H9 (cell line): ENCODE measurements around the gene GPALPP1. TPM values are rescaled to one million over a fixed set of nuclear protein-coding genes. Genes with fewer than 3 reads are reported as not detected.

Experiments
- DNase-seq: peaks from one replicate; pipeline ENCODE4 v3.0.0-alpha.2; 2017
- H2AFZ ChIP-seq: one replicate; pipeline ENCODE4 v1.6.1; 2013; ENCODE audit warnings: mild to moderate bottlenecking, low read length, control low read depth, moderate library complexity
- H2AK5ac ChIP-seq: 2 replicates; pipeline ENCODE4 v1.6.1; 2013; ENCODE audit warnings: low read length, control low read depth, mixed read lengths; ENCODE audit not compliant: insufficient read length
- H2BK120ac ChIP-seq: one replicate; pipeline ENCODE4 v1.6.1; 2013; ENCODE audit warnings: low read depth, mild to moderate bottlenecking, low read length, control low read depth, inconsistent platforms; ENCODE audit not compliant: poor library complexity, severe bottlenecking
- H2BK12ac ChIP-seq: 2 replicates; pipeline ENCODE4 v1.6.1; 2013; ENCODE audit warnings: low read length, control low read depth, mixed read lengths, low read depth; ENCODE audit not compliant: insufficient read length
- H2BK15ac ChIP-seq: 2 replicates; pipeline ENCODE4 v1.6.1; 2013; ENCODE audit warnings: low read depth, low read length, control low read depth
- H2BK20ac ChIP-seq: one replicate; pipeline ENCODE4 v1.6.1; 2013; ENCODE audit warnings: low read depth, mild to moderate bottlenecking, low read length, control low read depth, inconsistent platforms; ENCODE audit not compliant: poor library complexity, severe bottlenecking
- H2BK5ac ChIP-seq: 2 replicates; pipeline ENCODE4 v1.6.1; 2013; ENCODE audit warnings: low read length, control low read depth, mixed read lengths; ENCODE audit not compliant: insufficient read length
- H3K14ac ChIP-seq: 2 replicates; pipeline ENCODE4 v1.6.1; 2013; ENCODE audit warnings: low read length, control low read depth; ENCODE audit not compliant: insufficient read depth
- H3K18ac ChIP-seq: 2 replicates; pipeline ENCODE4 v1.6.1; 2013; ENCODE audit warnings: low read depth, mild to moderate bottlenecking, mixed read lengths, low read length, control low read depth; ENCODE audit not compliant: insufficient read length
- H3K23ac ChIP-seq: 2 replicates; pipeline ENCODE4 v1.6.1; 2013; ENCODE audit warnings: low read length, control low read depth, mixed read lengths, low read depth; ENCODE audit not compliant: insufficient read length
- H3K23me2 ChIP-seq: 2 replicates; pipeline ENCODE4 v1.6.1; 2013; ENCODE audit warnings: low read depth, mild to moderate bottlenecking, mixed read lengths, low read length, control low read depth; ENCODE audit not compliant: insufficient read length, poor library complexity, severe bottlenecking
- H3K27ac ChIP-seq: 2 replicates; pipeline ENCODE4 v1.5.1; 2013; ENCODE audit warnings: low read length, control low read depth, mixed read lengths, low read depth; ENCODE audit not compliant: insufficient read length
- H3K27me3 ChIP-seq: 2 replicates; pipeline ENCODE4 v1.6.1; 2013; ENCODE audit warnings: low read length, control low read depth, inconsistent platforms; ENCODE audit not compliant: insufficient read depth
- H3K4ac ChIP-seq: 2 replicates; pipeline ENCODE4 v1.6.1; 2013; ENCODE audit warnings: low read depth, mild to moderate bottlenecking, control low read depth, inconsistent platforms, low read length, moderate library complexity
- H3K4me1 ChIP-seq: 2 replicates; pipeline ENCODE4 v1.6.1; 2013; ENCODE audit warnings: low read length, control low read depth, inconsistent platforms; ENCODE audit not compliant: insufficient read depth
- H3K4me2 ChIP-seq: 2 replicates; pipeline ENCODE4 v1.6.1; 2013; ENCODE audit warnings: low read length, control low read depth, mixed read lengths; ENCODE audit not compliant: insufficient read length, insufficient read depth
- H3K56ac ChIP-seq: 2 replicates; pipeline ENCODE4 v1.6.1; 2013; ENCODE audit warnings: low read depth, mild to moderate bottlenecking, mixed read lengths, low read length, control low read depth; ENCODE audit not compliant: insufficient read length
- H3K79me1 ChIP-seq: 2 replicates; pipeline ENCODE4 v1.6.1; 2013; ENCODE audit warnings: low read depth, mild to moderate bottlenecking, moderate library complexity, low read length, control low read depth, inconsistent platforms; ENCODE audit not compliant: insufficient read depth, poor library complexity, severe bottlenecking
- H3K79me2 ChIP-seq: 2 replicates; pipeline ENCODE4 v1.6.1; 2013; ENCODE audit warnings: low read length, control low read depth, inconsistent platforms; ENCODE audit not compliant: insufficient read depth
- H3K9ac ChIP-seq: 2 replicates; pipeline ENCODE4 v1.6.1; 2013; ENCODE audit warnings: low read length, control low read depth, mixed read lengths; ENCODE audit not compliant: insufficient read length; ENCODE audit errors: extremely low read depth
- H3K9me3 ChIP-seq: one replicate; pipeline ENCODE4 v1.6.1; 2013; ENCODE audit warnings: low read depth, low read length, inconsistent platforms; ENCODE audit not compliant: control insufficient read depth
- H3T11ph ChIP-seq: one replicate; pipeline ENCODE4 v1.6.1; 2013; ENCODE audit warnings: mild to moderate bottlenecking, low read length, control low read depth, inconsistent platforms
- H4K20me1 ChIP-seq: one replicate; pipeline ENCODE4 v1.6.1; 2013; ENCODE audit not compliant: control insufficient read depth, insufficient read length, insufficient read depth
- H4K5ac ChIP-seq: 2 replicates; pipeline ENCODE4 v1.6.1; 2013; ENCODE audit warnings: low read depth, mild to moderate bottlenecking, mixed read lengths, low read length, control low read depth; ENCODE audit not compliant: insufficient read length
- H4K8ac ChIP-seq: replicated peaks from 2 replicates; pipeline ENCODE4 v1.6.1; 2013; ENCODE audit warnings: low read length, control low read depth, mixed read lengths, low read depth; ENCODE audit not compliant: insufficient read length
- H4K91ac ChIP-seq: 2 replicates; pipeline ENCODE4 v1.6.1; 2013; ENCODE audit warnings: low read depth, mild to moderate bottlenecking, moderate library complexity, mixed read lengths, low read length, control low read depth; ENCODE audit not compliant: insufficient read length
- H3K27ac Mint-ChIP-seq, 3 experiments: 2 replicates in 2 of 3; 3 replicates in 1 of 3; pipeline ENCODE4 v1.8.0; 2020 to 2021; ENCODE audit warnings: mixed read lengths in 3 of 3, mild to moderate bottlenecking in 1 of 3, moderate library complexity in 1 of 3
- H3K27me3 Mint-ChIP-seq: 2 replicates; pipeline ENCODE4 v1.8.0; 2021; ENCODE audit warnings: low read depth, mild to moderate bottlenecking, moderate library complexity, mixed read lengths
- H3K36me3 Mint-ChIP-seq, 3 experiments: 2 replicates in 2 of 3; 3 replicates in 1 of 3; pipeline ENCODE4 v1.8.0; 2020 to 2021; ENCODE audit warnings: low read depth in 3 of 3, mixed read lengths in 3 of 3; ENCODE audit not compliant: insufficient read depth in 1 of 3
- H3K4me1 Mint-ChIP-seq, 2 experiments: 2 replicates each; pipeline ENCODE4 v1.8.0; 2020; ENCODE audit warnings: mixed read lengths in 2 of 2
- H3K4me3 Mint-ChIP-seq, 2 experiments: 2 replicates in 1 of 2; 3 replicates in 1 of 2; pipeline ENCODE4 v1.8.0; 2020 to 2021; ENCODE audit warnings: mild to moderate bottlenecking in 2 of 2, mixed read lengths in 2 of 2, moderate library complexity in 1 of 2
- H3K9me3 Mint-ChIP-seq, 2 experiments: 2 replicates in 1 of 2; 3 replicates in 1 of 2; pipeline ENCODE4 v1.8.0; 2020; ENCODE audit warnings: mild to moderate bottlenecking in 2 of 2, mixed read lengths in 2 of 2, moderate library complexity in 1 of 2
- CTCF ChIP-seq: fragments of 200-600 bp; sonication (generic); conservative IDR thresholded peaks from 3 replicates; pipeline ENCODE4 v1.8.0; 2021; ENCODE audit warnings: antibody characterized with exemption, mild to moderate bottlenecking
- WGBS: extraction: QIAGEN DNeasy Blood & Tissue Kit; methylation state at CpG from one replicate; pipeline ENCODE4 v1.1.7; 2013; ENCODE audit warnings: missing lambda C conversion rate, low lambda C conversion rate, mixed read lengths; ENCODE audit not compliant: insufficient read length; ENCODE audit errors: extremely low coverage; 5-methylcytosine and 5-hydroxymethylcytosine counted together
- total RNA-seq: library from RNA; stranded (reverse); gene quantifications from 2 replicates; pipeline ENCODE4 v1.2.1, GENCODE V29; 2021

The GPALPP1 gene
- total RNA-seq, 1 experiment from 2014 or later, result 21.9 TPM

- H2AFZ ChIP-seq, result no peak overlapping the region
- no peak overlapping the region for H2BK5ac ChIP-seq
- H3K9ac ChIP-seq, result no peak overlapping the region
- no peak overlapping the region for H4K91ac ChIP-seq
- H3K14ac ChIP-seq, result no peak overlapping the region
- H3K4me2 ChIP-seq, result no peak overlapping the region
- peaks cover 24 to 43% of the 10 kb centered on the region in 2 experiments for H3K4me1 Mint-ChIP-seq
- H4K8ac ChIP-seq, result no peak overlapping the region
- no peaks in the 10 kb centered on the region for H3K79me2 ChIP-seq
- H2BK20ac ChIP-seq, result no peak overlapping the region
- H4K20me1 ChIP-seq, result no peaks in the 10 kb centered on the region
- H3K27me3 ChIP-seq, result no peaks in the 10 kb centered on the region
- no peak overlapping the region for H3T11ph ChIP-seq
- H3K79me1 ChIP-seq, result no peaks in the 10 kb centered on the region
- no peaks in the 10 kb centered on the region; the same call in none of the 2 replicates for H3K27me3 Mint-ChIP-seq
- no peak for TF ChIP-seq CTCF
- no peak overlapping the region for H3K27ac Mint-ChIP-seq
- no peaks in the 10 kb centered on the region for H3K36me3 Mint-ChIP-seq
- no peak overlapping the region for H2BK15ac ChIP-seq
- no CpG with 5 or more reads among the region's 5 CpGs for WGBS
- H4K5ac ChIP-seq, result no peak overlapping the region
- H3K23ac ChIP-seq, result no peak overlapping the region
- no peak overlapping the region for H3K27ac ChIP-seq
- no peaks in the 10 kb centered on the region for H3K9me3 Mint-ChIP-seq
- no peak overlapping the region for H3K4me3 Mint-ChIP-seq
- H3K4ac ChIP-seq, result no peak overlapping the region
- no peaks in the 10 kb centered on the region for H3K4me1 ChIP-seq
- no peak overlapping the region for H2AK5ac ChIP-seq
- peaks cover 4% of the 10 kb centered on the region for H3K23me2 ChIP-seq
- no peak overlapping the region for H3K18ac ChIP-seq
- no peak overlapping the region for H2BK12ac ChIP-seq
- no peak for DNase-seq
- no peaks in the 10 kb centered on the region for H3K9me3 ChIP-seq
- no peak overlapping the region for H2BK120ac ChIP-seq
- no peak overlapping the region for H3K56ac ChIP-seq
Measured at GRCh38 chr13:45051315-45051714, 62.0 kb downstream of the GPALPP1 start.
